Activated B cell treated with CpG ODN at 0.5 μM for 24 hours (primary cell): ENCODE measurements around the gene PHLDB3. TPM values are rescaled to one million over a fixed set of nuclear protein-coding genes. Genes with fewer than 3 reads are reported as not detected.
A peak's percentile ranks its signal among the peaks of the same experiment; 100 is the strongest.

ENCODE experiments used
- ATAC-seq: fragments of 200-7000 bp; cut with Tn5 transposase; one replicate; pipeline ENCODE4 v1.10.0; 2021; ENCODE audit warnings: low read depth, mild to moderate bottlenecking, moderate library complexity
- CTCF ChIA-PET: fragments of 350-600 bp; sonication (Branson Sonifier 250); formaldehyde crosslinking; loops from one replicate; lab custom pipeline; 2021; ENCODE audit warnings: antibody characterized with exemption; lab: Charles Lee
- POLR2A ChIA-PET: fragments of 350-600 bp; sonication (Branson Sonifier 250); formaldehyde crosslinking; loops from one replicate; lab custom pipeline; 2021; ENCODE audit warnings: antibody characterized with exemption; lab: Charles Lee
- DNase-seq: peaks from one replicate; pipeline ENCODE4 v3.0.0; 2022
- H3K27ac Mint-ChIP-seq: one replicate; pipeline ENCODE4 v1.8.0; 2020; ENCODE audit warnings: mixed read lengths
- H3K27me3 Mint-ChIP-seq: one replicate; pipeline ENCODE4 v1.8.0; 2021; ENCODE audit warnings: mixed read lengths
- H3K36me3 Mint-ChIP-seq: one replicate; pipeline ENCODE4 v1.8.0; 2021; ENCODE audit warnings: low read depth, mixed read lengths
- H3K4me1 Mint-ChIP-seq: one replicate; pipeline ENCODE4 v1.8.0; 2021; ENCODE audit warnings: mixed read lengths
- H3K4me3 Mint-ChIP-seq: one replicate; pipeline ENCODE4 v1.8.0; 2020; ENCODE audit warnings: mild to moderate bottlenecking, mixed read lengths
- H3K9me3 Mint-ChIP-seq: one replicate; pipeline ENCODE4 v1.8.0; 2020; ENCODE audit warnings: mixed read lengths
- intact Hi-C: fragments of 100-400 bp; cut with micrococcal nuclease; formaldehyde crosslinking; loops from one replicate; pipeline ENCODE4 v1.15.1; 2024
- total RNA-seq: library from RNA; stranded (reverse); gene quantifications from 2 replicates; pipeline ENCODE4 v1.2.3, GENCODE V29; 2022
- TF ChIP-seq, protein P1 (sequence below): fragments of 200-600 bp; IDR thresholded peaks from one replicate; pipeline ENCODE4 v1.8.0; 2022; ENCODE audit warnings: antibody characterized with exemption, mild to moderate bottlenecking

Gene PHLDB3
- total RNA-seq, 1 donor from 2014 or later, result 32.2 TPM

DNA sequence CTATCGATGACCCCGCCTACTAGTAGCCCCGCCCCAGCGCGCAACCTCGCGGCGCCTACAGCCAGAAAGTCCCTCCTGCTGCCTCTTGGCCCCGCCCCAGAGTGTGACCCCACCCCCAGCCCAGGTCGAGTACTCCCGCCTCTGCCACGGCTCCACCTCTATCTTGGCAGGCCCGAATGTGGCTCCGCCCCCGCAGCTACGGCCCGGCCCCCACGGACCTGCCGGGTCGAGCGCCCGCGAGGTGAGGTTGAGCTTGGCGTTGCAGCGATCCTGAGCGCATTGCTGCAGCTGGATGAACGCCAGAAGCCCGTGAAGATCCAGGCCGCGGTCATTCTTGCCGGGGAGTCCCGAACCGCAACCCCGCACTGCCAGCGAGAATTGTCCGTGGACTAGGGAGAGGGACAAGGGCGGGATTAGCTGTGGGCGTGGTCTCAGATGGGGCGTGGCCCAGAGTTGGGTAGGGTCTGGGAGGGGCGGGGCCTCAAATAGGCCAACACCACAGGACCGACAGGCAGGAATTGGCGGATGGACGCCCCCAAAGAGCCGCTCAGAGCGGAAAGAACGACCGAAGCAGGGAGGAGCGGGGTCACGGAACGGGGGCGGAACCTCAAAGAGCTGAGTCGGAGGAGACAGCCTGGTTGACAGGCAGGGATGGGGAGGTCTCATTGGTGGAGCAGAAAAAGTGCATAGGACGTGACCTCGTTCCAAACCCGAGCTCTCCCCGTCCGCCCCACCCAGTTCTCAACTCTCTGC, 41.0 kb downstream of the PHLDB3 start:
- H3K9me3 Mint-ChIP-seq, result no peaks in the 10 kb centered on the region
- peaks cover 17% of the 10 kb centered on the region for H3K4me1 Mint-ChIP-seq
- peak overlapping the region; percentile 92 for H3K4me3 Mint-ChIP-seq
- no peaks in the 10 kb centered on the region for H3K36me3 Mint-ChIP-seq
- DNase-seq (peak; percentile 95), ATAC-seq (peak; percentile 94)
- TF ChIP-seq, protein P1, sequence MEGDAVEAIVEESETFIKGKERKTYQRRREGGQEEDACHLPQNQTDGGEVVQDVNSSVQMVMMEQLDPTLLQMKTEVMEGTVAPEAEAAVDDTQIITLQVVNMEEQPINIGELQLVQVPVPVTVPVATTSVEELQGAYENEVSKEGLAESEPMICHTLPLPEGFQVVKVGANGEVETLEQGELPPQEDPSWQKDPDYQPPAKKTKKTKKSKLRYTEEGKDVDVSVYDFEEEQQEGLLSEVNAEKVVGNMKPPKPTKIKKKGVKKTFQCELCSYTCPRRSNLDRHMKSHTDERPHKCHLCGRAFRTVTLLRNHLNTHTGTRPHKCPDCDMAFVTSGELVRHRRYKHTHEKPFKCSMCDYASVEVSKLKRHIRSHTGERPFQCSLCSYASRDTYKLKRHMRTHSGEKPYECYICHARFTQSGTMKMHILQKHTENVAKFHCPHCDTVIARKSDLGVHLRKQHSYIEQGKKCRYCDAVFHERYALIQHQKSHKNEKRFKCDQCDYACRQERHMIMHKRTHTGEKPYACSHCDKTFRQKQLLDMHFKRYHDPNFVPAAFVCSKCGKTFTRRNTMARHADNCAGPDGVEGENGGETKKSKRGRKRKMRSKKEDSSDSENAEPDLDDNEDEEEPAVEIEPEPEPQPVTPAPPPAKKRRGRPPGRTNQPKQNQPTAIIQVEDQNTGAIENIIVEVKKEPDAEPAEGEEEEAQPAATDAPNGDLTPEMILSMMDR, result no peak
- peak overlapping the region; percentile 88 for H3K27ac Mint-ChIP-seq
- H3K27me3 Mint-ChIP-seq, result peaks cover 10% of the 10 kb centered on the region
- CTCF ChIA-PET, result interaction anchor here (1.0 to 3.2 kb wide), 7 partner anchors 17 to 346 kb away, joined by 3 to 21 read pairs (median 4); partner anchors contain the start of genes PHLDB3 and ZNF575
- intact Hi-C loops, result loop anchor here (1.0 kb wide), 7 partner anchors 12 to 205 kb away; partner anchors contain the start of genes PHLDB3 and ZNF575
- POLR2A ChIA-PET, result interaction anchor here (0.5 to 2.8 kb wide), 14 partner anchors 10 to 1193 kb away, joined by 3 to 49 read pairs (median 4); partner anchors contain the start of genes PHLDB3, ZNF575 and ZNF576

DNA sequence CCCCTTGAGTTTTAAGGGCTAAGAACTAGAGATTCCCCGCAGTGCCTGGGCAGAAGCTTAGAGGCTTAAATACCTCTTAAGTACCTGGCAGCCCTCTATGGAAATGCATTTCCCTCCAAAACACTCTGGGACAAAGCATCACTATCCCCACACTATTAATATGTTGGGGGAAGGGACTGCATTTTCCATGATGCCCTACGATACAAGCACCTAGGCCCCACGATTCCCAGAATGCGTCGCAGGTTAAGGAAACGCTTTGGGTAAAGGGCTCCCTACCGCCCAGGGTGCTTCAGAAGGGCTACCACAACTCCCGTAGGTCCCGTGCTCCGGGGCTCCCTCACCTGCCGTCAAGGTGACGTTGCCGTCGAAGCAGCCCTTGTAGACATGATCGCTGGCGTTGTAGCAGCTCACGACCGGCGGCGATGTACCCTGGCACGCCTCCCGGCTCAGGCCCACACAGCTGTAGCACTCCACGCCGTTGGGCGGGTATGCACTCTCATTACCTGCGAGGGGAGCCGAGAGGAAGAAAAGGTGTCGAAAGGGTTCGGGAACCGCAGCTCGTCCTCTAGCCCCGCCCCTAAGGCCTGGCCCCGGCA, 41.7 kb downstream of the PHLDB3 start:
- Mint-ChIP-seq H3K4me1 (peaks cover 17% of the 10 kb centered on the region), H3K27me3 (peaks cover 10% of the 10 kb centered on the region), H3K9me3 (no peaks in the 10 kb centered on the region), H3K36me3 (no peaks in the 10 kb centered on the region), H3K4me3 (peak overlapping the region; percentile 92), H3K27ac (peak overlapping the region; percentile 88)
- intact Hi-C loops, result loop anchor here (1.0 kb wide), 6 partner anchors 12 to 132 kb away; partner anchors contain the start of genes PHLDB3 and ZNF575
- DNase-seq (no peak), ATAC-seq (no peak)
- POLR2A ChIA-PET, result interaction anchor here (0.6 to 2.8 kb wide), 11 partner anchors 11 to 316 kb away, joined by 3 to 49 read pairs (median 5); partner anchors contain the start of genes PHLDB3, ZNF575 and ZNF576
- CTCF ChIA-PET, result interaction anchor here (1.0 to 3.2 kb wide), 6 partner anchors 16 to 347 kb away, joined by 3 to 21 read pairs (median 4); partner anchors contain the start of genes PHLDB3 and ZNF575
- TF ChIP-seq, protein P1, result no peak

- no peak for ATAC-seq
- Mint-ChIP-seq H3K27ac (no peak overlapping the region), H3K9me3 (no peaks in the 10 kb centered on the region), H3K4me1 (peaks cover 17% of the 10 kb centered on the region), H3K4me3 (no peak overlapping the region), H3K36me3 (no peaks in the 10 kb centered on the region), H3K27me3 (peaks cover 10% of the 10 kb centered on the region)
- ChIA-PET CTCF (interaction anchor here (1.4 kb wide), 1 partner anchor 93 kb away, joined by 4 read pairs; no protein-coding TSS in a partner anchor), POLR2A (interaction anchor here (0.6 to 2.8 kb wide), 3 partner anchors 12 to 56 kb away, joined by 5 to 49 read pairs (median 23); partner anchors contain the start of gene PHLDB3)
- DNase-seq, result no peak
- TF ChIP-seq, protein P1, result no peak
- intact Hi-C loops, result no loop called here
Measured at GRCh38 chr19:43462383-43462782, 42.2 kb downstream of the PHLDB3 start.

- no peak overlapping the region for H3K4me3 Mint-ChIP-seq
- ATAC-seq (no peak), DNase-seq (no peak)
- no peaks in the 10 kb centered on the region for H3K9me3 Mint-ChIP-seq
- H3K27ac Mint-ChIP-seq, result no peak overlapping the region
- H3K4me1 Mint-ChIP-seq, result peaks cover 17% of the 10 kb centered on the region
- intact Hi-C loops, result no loop called here
- peaks cover 10% of the 10 kb centered on the region for H3K27me3 Mint-ChIP-seq
- CTCF ChIA-PET, result interaction anchor here (0.7 to 1.0 kb wide), 2 partner anchors 12 to 134 kb away, joined by 3 read pairs; no protein-coding TSS in a partner anchor
- H3K36me3 Mint-ChIP-seq, result no peaks in the 10 kb centered on the region
- TF ChIP-seq, protein P1, result no peak
- POLR2A ChIA-PET, result interaction anchor here (2.4 kb wide), 1 partner anchor 43 kb away, joined by 8 read pairs; the partner anchor contains the start of gene PHLDB3
Measured at GRCh38 chr19:43461303-43461702, 43.2 kb downstream of the PHLDB3 start.
